HG03575 (cell line): ENCODE measurements around the gene NFATC1.
"Not testable (repeated sequence)": the region's sequence is repeated elsewhere in the genome, so short reads cannot be mapped to it uniquely, and the experiment has no call there.

Source experiments
- ATAC-seq: cut with Tn5 transposase; IDR thresholded peaks from one replicate; pipeline ENCODE4 v1.9.1; 2021; ENCODE audit not compliant: unreplicated experiment, insufficient number of reproducible peaks, low FRiP score; ENCODE audit errors: extremely low read depth

NFATC1 gene

DNA sequence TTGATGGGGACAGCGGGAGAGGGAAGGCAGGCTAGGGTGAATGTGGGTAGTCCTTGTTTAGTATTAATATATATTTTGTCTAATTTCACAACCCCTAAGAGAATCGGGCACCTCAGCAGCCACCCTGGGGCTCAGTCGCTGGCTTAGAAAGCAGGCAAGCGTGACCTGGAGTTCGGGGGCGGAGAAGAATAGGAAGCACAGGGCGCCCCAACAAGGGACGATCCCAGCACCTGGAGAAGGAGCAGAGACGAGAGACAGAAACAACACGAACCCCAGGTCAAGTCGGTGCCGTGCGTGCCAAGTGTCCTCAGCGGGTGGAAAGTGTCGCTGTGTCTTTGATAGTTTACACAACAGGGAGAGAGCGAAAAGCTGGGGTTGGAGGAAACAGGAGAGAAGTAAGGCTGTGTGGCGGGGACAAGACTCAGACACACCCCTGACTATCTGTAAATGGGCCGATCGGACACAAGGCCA lies 95.4 kb downstream of the NFATC1 start:
- no peak for ATAC-seq

DNA sequence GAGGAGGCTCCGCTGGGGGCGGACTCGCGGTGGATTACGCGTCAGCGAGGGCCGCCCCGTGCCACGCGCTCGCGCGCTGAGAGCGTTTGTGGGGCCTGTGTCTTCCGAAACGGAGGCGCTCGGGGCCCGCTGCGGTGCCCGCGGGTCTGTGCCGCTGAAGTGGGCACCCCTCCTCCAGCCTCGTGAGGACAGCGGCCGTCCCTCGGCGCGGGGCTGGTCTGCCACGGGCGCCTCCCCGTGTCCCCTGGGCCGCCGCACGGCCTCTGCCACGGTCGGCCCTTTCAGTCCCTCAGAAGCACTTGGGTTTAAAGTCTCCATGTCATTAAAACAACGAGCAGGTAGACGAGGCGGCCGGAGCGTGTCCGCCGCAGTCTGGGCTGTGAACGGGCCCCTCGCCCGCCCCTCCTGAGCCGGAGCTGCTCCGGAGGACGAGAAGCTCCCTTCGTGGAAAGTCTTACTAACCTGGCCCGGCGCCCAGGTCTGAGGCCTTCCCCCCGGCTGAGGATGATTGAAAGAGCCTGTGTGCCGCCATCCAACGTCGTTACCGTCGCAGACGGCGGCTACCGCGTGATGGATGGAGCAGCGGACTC lies 97.6 kb downstream of the NFATC1 start:
- no peak for ATAC-seq

DNA sequence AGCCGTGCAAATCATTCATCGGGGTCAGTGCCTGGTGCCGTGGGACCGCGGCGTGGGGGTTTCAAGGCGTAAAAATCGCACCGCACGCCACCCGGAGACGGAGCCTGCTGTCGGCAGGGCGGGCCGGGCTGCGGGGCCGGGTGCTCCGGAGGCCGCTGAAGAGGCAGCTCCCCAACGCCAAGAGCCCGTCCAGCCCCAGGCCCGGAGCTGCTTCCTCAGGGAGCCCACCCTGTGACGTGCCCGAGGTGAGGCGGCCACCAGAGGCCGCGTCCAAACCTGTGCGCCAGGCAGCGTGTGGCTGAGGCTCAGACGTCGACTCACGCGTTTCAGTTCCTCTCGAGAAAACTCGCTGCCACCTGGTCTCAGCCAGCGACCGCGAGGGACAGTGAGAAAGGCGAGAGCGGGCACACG lies 98.1 kb downstream of the NFATC1 start:
- ATAC-seq = no peak

DNA sequence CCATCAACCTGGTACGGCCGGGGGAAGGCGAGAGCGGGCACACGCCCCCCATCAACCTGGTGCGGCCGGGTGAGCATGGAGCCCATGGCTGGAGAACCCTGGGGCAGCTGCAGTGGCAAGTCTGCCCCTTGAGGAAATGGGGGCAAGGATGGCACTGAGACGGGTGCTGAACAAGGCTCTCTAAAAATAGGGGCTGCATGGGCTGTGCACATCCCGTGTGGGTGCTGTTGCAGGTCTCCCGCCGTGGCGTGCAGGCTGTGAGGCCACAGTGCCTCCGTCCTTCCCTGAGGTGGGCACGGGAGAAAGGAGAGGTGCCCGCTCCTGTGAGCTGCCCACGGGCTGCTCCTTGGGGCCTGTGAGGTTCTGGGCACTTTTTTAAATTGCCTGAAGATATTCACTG lies 99.2 kb downstream of the NFATC1 start:
- ATAC-seq = no peak

DNA sequence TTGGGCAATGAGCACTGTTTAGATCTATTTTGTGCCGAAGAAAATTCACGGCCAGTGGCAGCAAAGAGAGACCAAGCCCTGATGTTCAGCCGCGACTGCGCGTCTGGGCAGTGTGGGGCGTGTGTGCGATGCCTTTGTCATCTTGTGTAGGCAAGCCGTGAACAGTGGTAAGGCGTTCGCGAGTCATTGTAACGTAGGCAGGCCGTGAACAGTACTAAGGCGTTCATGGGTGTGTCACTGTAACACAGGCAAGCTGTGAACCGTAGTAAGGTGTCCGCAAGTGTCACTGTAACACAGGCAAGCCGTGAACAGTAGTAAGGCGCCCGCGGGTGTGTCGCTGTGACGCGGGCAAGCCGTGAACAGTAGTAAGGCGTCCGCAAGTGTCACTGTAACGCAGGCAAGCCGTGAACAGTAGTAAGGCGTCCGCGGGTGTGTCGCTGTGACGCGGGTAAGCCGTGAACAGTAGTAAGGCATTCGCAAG lies 99.9 kb downstream of the NFATC1 start:
- no peak for ATAC-seq

DNA sequence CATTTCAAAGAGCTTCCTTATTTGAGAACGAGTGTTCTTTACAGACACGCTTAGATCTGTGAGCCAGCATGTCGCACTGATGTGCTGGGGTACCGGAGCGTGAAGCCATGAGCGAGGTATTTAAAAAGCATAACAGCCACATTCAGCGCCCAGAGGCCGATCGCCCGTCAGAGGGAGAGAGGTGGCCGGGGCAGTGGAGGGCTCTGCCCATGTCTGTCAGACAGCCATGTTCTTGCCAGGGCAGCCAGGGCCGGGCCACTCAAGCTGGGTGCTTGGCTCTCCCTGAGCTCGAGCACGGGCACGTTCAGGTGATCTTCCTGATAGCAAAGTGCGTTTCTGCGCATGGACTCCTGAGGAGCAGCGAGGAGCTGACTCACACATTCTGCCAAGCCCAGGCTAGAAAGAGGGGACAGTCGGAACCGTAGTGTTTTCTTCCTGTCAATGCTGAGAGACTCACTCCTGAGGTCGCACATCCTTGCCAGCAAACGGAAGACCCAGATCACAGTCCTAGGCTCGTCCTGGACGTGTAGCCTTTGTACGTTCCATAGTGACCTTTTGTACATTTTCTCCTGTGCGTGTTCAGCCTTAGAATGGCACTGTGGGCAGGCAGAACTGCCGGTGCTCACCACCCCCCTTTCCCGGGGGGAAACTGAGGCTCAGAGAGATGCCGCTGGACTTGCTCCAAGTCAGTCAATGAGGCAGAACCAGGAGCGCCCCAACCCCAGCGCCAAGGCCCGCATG lies 100.7 kb downstream of the NFATC1 start:
- ATAC-seq = no peak

DNA sequence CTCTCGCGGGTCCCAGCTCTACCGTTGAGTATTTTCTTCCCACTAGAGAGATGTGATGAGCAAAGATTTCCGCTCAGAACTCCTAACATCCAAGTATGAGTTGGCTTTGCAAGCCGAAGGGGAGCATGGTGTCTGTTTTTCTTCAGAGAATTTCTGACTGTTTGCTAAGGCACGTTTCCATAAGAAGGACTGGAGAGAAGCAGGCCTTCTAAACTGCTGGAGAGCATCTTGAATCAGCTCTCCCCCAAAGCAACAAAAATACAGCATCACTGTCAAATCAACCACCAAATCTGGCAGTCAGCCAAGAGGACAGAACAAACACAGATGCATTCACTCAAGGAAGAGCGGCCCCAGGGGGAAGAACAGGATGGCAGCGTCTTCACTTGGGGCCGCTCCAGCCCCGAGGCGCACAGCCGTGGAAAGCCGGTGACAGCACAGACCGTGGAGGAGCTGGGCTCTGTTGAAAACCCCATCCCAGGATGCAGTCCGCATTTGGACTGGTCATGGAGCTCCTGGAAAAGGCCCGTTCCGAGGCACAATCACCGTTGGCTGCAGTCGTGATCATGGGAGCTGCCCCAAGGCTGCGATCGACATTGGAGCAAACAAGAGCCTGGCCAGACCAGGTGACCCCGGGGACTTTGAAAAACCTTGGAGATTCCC lies 101.4 kb downstream of the NFATC1 start:
- ATAC-seq = no peak

DNA sequence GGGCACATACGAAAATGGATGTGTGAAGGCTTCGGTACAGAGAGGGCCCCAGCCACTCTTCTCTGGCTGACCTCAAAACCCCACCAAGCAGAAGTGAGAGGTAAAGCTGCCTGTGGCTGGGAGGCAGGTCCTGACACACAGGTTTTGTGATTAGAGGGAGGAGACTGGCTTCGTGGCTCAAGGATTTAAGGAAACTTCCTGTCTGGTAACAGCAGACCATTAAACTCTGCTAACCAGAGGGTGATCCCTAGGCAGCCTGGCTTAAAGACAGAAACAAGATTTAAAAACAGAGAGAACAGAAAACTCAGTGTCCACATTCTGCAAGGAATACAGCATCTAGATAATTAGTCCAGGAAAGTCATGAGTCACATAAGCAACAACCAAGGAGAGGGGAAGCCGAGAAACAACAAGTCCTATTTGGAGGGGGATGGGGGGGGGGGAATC lies 101.9 kb downstream of the NFATC1 start:
- no peak for ATAC-seq

DNA sequence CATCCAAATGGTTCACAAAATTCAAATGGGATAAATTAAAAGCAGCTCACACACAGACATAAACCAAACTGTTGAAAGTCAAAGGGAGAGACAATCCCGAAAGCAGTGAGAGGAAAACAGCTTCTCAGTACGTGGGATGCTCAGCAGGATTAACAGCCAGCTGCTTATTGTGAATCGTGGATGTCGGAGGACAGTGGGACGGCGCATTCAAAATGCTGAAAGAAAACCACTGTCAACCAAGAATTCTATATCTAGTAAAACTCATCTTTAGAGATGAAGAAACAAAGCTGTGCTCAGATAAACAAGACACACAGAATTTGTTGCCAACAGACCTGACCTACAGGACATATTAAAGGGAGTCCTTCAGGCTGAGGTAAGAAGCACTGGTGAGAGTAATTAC lies 102.9 kb downstream of the NFATC1 start:
- no peak for ATAC-seq

DNA sequence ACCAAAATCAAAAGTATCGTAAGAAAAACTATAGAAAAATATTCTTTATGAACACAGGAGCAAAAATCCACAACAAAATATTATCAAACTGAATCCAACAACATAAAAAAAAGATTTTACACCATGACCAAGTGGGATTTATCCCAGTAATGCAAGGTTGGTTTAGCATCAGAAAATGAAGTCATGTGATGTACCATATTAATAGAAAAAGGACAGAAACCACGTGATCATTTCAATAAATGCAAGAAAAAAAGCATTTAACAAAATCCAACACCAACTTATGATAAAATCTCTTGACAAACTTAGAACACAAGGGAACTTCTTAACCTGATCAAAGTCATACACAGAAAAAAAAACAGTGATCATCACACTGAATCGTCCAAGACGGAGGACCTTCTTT lies 105.3 kb downstream of the NFATC1 start:
- no peak for ATAC-seq

DNA sequence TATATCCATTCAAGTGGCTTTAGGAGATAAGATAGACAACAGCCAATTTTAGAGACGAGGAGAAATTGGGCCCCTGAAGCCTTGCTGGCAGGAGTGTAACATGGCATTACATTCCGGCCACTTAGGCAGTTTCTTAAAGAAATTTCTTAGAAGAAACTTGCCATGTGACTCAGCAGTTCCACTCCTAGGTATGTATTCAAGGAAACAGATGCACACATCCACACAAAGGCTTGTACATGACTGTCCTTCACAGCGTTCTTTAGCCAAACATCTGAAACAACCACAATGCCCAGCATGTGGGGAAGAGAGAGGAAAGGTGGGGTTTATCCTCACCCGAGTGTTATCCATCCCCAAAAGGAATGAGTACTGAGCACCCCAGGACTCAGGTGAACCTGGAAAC lies 107.1 kb downstream of the NFATC1 start:
- no peak for ATAC-seq

DNA sequence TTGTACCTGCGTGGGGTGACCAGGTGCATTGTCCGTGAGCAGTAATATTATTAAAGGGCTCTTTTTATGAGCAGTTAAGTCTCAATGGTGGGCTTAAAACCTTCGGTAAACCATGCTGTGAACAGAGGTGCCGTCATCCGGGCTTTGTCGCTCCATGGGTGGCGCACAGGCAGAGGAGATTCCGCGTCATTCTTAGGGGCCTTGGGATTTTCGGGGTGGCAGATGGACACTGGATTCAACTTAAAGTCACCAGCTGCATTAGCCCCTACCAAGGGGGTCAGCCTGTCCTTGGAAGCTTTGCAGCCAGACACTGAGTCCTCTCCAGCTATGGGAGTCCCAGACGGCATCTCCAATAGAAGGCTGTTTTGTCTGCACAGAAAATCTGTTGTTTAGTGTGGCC lies 107.7 kb downstream of the NFATC1 start:
- ATAC-seq = no peak

DNA sequence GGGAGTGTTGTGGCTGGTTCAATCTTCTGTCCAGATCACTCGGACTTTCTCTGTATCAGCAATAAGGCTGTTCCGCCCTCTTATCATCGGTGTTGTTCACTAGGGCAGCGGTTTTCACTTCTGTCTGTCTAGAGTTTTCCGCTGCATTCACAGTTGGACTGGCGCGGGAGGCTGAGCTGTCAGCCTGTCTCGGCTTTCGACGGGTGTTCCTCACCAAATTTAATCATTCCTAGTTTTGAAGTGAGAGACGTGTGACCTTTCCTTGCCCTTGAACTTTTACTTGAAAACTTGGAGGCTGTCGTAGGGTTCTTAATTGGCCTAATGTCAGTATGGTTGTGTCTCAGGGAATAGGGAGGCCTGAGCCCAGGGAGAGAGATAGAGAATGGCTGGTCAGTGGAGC lies 108.3 kb downstream of the NFATC1 start:
- no peak for ATAC-seq

DNA sequence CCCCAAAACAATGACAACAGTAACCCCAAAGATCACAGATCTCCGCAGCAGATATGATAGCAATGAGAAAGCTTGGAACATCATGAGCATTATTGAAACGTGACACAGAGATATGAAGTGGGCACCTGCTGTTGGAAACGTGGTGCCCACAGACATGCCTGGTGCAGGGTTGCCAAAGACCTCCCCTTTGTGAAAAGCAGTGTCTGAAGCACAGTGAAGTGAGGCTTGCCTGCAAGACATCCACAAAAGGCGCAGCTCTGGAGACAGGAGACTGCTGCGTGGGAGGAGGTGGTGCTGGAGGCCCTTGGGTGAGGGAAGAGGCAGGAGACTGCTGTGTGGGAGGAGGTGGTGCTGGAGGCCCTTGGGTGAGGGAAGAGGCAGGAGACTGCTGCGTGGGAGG lies 108.8 kb downstream of the NFATC1 start:
- ATAC-seq = not testable (repeated sequence)

DNA sequence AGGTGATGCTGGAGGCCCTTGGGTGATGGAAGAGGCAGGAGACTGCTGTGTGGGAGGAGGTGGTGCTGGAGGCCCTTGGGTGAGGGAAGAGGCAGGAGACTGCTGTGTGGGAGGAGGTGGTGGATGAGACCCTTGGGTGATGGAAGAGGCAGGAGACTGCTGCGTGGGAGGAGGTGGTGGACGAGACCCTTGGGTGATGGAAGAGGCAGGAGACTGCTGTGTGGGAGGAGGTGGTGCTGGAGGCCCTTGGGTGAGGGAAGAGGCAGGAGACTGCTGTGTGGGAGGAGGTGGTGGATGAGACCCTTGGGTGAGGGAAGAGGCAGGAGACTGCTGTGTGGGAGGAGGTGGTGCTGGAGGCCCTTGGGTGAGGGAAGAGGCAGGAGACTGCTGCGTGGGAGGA lies 109.7 kb downstream of the NFATC1 start:
- ATAC-seq = not testable (repeated sequence)

DNA sequence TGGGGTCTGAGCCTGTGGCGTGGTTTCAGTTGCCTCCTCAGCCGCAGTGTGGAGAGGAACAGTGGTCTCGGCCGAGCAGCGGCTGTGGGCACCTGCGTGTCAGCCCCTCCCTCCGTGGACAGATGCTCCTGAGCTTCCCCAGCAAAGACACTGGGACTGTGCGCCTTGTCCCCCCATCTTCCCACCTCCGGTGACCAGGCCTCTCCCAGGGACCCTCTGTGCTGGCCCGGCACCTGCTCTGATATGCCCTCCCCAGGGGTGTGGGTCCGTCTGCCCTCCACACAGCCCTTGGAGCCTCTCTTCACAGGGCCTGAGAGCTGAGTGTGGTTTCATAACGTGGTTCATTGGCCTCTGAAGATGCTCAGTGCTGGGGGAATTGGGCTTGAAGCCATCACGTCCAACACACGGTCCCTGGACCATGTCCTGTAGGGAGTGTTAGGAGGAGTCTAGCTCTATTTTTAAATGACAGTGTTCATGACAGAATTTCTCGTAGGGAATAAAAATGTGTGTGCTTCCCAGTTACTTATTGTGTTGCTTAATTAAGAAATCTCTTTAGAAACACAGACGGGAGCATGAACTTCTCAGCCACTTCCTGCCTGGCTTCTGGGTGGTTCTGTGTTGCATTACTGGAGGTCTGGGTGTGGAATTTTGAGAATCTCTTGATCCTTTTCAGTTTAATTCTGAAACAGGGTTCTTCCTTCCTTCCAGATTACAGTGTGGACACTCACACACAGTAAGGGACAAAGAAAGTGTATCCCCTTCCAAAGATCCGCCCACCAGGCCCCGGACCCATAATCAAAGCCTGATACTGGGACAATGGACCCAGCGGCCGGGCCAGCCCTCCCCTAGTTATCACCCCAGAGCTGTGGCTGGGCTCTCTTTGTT lies 110.7 kb downstream of the NFATC1 start:
- no peak for ATAC-seq

DNA sequence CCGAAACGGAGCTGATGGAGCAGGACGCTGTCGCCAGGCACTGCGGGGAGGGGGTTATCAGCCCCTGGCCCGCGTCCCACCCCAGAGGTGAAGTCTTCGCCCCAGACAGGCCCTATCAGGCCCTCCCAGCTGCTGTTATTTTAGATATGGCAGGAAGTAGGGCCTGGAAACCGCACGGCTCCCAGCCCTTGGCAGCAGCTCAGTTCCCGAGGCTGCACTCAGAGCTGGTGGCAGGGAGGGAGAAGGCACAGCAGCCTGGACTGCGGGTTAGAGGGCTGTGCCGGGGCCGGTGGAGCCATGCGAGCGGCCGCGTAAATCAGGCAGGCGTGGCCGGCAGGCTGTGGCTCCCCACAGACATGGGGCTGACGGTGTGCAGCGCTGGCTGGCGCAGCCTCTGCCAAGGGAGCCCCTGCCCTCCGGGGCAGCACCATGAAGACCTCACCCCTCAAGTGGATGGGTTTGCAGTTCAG lies 111.4 kb downstream of the NFATC1 start:
- ATAC-seq = no peak

DNA sequence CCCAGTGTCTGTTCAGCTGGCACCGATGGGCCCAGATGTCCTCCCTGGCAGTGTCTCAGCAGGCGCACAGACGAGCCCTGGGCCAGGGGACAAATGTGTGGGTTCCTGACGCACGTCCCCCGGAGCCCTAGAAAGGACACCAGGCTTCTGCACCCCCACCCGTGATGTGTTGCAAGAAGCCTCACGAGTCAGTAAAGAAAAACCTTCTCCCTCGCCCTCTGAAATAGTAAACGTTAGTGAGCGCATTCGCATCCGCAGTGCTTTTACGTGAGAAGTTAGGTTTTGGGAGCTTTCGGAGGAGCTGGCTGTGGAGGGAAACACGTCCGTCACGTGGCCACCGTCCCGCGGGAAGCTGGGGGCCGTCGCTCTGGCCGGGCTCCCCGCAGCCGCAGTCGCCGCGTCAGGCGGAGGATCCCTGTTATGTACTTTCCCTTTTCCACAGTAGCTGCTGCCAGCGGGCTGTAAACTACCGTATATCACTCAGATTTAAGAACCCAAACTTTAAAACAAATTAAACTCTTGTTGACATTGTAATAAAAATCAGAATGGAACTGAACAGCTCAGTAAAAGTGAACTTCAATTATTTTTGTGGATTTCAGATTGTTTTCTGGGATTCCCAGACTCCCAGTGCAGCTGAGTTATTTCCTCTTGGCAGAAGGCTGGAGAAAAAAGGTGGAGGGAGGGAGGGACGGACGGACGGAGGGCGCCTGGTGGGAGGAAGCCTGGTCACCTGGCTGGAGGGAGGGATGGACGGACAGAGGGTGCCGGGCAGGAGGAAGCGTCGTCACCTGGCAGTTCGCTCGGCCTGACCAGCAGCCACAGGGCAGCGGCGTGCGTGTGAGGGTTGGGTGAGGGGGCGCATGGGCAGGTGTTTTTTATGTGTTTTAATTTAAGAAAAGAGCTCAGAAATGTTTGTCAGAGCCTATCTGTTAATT lies 112.1 kb downstream of the NFATC1 start:
- no peak for ATAC-seq
